H1 (cell line): ENCODE data around the gene GABRP. TPM values are rescaled to one million over a fixed set of nuclear protein-coding genes. Genes with fewer than 3 reads are reported as not detected.
A peak's percentile ranks its signal among the peaks of the same experiment; 100 is the strongest.

Experiments
- BRCA1 ChIP-seq: IDR thresholded peaks from 2 replicates; pipeline ENCODE4 v1.6.1; 2012; ENCODE audit warnings: low read depth, low read length, improper control_type of control experiment
- CBX8 ChIP-seq: fragments of 300-800, 300-1000 bp; sonication (generic); IDR thresholded peaks from 2 replicates; pipeline ENCODE4 v1.7.1; 2016; ENCODE audit warnings: low read depth, low read length, borderline replicate concordance
- PHF8 ChIP-seq: fragments of 200-600 bp; sonication (generic); conservative IDR thresholded peaks from 2 replicates; pipeline ENCODE4 v1.7.1; 2012; ENCODE audit warnings: low read depth, mild to moderate bottlenecking, inconsistent platforms, low read length, moderate library complexity
- POLR2A ChIP-seq, 2 experiments: IDR thresholded peaks; 1 replicate in 1 of 2; 2 replicates in 1 of 2; pipeline ENCODE4 v1.6.1; 2011; ENCODE audit warnings: low read depth in 2 of 2, low read length in 2 of 2, mild to moderate bottlenecking in 2 of 2; ENCODE audit errors: control extremely low read depth in 1 of 2
- POU5F1 ChIP-seq: IDR thresholded peaks from 2 replicates; pipeline ENCODE4 v1.6.1; 2011; ENCODE audit warnings: low read depth, mild to moderate bottlenecking, low read length, moderate library complexity
- SP1 ChIP-seq: IDR thresholded peaks from 2 replicates; pipeline ENCODE4 v1.6.1; 2011; ENCODE audit warnings: low read depth, low read length
- TAF7 ChIP-seq: optimal IDR thresholded peaks from 2 replicates; pipeline ENCODE3; 2011; ENCODE audit warnings: low read depth, mild to moderate bottlenecking, inconsistent platforms, low read length, moderate library complexity, borderline replicate concordance
- TBP ChIP-seq: IDR thresholded peaks from 2 replicates; pipeline ENCODE4 v1.6.1; 2011; ENCODE audit warnings: low read depth, low read length, improper control_type of control experiment
- YY1 ChIP-seq: IDR thresholded peaks from 2 replicates; pipeline ENCODE4 v1.6.1; 2011; ENCODE audit warnings: low read depth, mild to moderate bottlenecking, low read length
- polyA plus RNA-seq, 7 experiments: library from polyadenylated mRNA; depleted of rRNA in 3 of 7; stranded (reverse) in 5 of 7; unstranded in 2 of 7; fragments of >200 nt in 5 of 7; fragments of 200-250 nt in 2 of 7; gene quantifications; 1 replicate in 5 of 7; 2 replicates in 1 of 7; 4 replicates in 1 of 7; pipeline versions ENCODE4 v1.2.1 to v1.2.3, GENCODE V29; 2011 to 2013; ENCODE audit warnings: missing spikeins in 2 of 7, mixed read lengths in 2 of 7
- total RNA-seq: library from RNA; stranded (reverse); fragmentation: NEBNext Ultra II Directional; extraction: Animal tissue kit (Norgen Biotek cat#: 25700); gene quantifications from 2 replicates; pipeline ENCODE4 v1.2.1, GENCODE V29; 2021
- TF ChIP-seq, protein P1 (sequence below): fragments of 300-600 bp; sonication (generic); IDR thresholded peaks from 2 replicates; pipeline ENCODE4 v1.7.1; 2012; ENCODE audit warnings: low read length, moderate library complexity, mild to moderate bottlenecking, inconsistent platforms; ENCODE audit not compliant: insufficient replicate concordance

Gene GABRP
- total and polyA plus RNA-seq, 2 of the 8 experiments (the other 6 are each of a cell fraction or from before 2014, with no cell fraction given): 3.7 to 4.0 TPM

DNA sequence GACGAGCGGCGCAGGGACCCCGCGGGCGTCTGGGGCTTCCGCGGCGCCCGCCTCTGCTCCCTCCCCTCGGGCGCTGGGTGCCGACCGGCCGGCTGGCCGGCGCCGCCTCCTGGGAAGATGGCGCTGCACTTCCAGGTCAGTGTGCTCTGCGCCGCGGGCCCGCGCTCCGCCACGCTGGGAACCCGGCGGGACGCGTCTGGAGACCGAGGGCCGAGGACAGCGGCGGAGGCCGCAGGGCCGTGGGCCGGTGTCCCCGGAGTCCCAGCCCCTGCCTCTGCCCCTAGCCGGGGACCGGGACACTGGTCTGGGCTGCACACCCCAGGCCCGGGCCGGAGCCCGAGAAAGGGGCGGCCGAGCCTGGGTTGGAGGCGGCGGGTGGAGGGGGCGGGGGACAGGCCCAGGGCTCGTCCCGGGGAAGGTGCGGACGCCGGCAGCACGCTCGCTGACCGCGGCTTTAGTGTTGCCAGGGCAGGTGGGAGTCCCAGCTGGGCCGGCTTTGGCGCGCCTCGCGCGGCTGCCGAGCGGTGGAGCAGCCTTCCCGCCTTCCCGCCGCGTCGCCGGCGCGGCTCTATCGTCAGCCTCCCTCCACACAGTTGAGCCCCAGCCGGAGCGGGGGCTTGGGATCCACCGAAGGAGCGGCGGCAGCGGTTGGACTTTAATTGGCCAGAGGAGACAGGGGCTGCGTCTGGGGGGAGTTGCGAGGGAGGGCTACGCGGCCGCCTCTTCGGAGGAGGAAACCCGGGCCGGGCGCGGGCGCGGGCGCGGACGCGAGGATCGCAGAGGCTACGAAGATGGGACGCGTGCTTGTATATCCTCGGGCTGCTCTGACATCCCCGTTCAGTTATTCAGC, 78.6 kb downstream of the GABRP start, which contains the start of gene RANBP17 (continued):
- no peak for TF ChIP-seq POU5F1
- TF ChIP-seq TBP: peak; percentile 62; the same call in 1 of the 2 replicates
- TF ChIP-seq POLR2A (IDR thresholded peaks at IDR 0.05; ENCODE audit: control extremely low read depth in 1 of 2, low read depth in 2 of 2, low read length in 2 of 2): peak in 1 of 2 experiments; percentile 69; a peak in 2 of 3 replicates
- TF ChIP-seq YY1: peak; percentile 89
- TF ChIP-seq CBX8: no peak
- TF ChIP-seq, protein P1, sequence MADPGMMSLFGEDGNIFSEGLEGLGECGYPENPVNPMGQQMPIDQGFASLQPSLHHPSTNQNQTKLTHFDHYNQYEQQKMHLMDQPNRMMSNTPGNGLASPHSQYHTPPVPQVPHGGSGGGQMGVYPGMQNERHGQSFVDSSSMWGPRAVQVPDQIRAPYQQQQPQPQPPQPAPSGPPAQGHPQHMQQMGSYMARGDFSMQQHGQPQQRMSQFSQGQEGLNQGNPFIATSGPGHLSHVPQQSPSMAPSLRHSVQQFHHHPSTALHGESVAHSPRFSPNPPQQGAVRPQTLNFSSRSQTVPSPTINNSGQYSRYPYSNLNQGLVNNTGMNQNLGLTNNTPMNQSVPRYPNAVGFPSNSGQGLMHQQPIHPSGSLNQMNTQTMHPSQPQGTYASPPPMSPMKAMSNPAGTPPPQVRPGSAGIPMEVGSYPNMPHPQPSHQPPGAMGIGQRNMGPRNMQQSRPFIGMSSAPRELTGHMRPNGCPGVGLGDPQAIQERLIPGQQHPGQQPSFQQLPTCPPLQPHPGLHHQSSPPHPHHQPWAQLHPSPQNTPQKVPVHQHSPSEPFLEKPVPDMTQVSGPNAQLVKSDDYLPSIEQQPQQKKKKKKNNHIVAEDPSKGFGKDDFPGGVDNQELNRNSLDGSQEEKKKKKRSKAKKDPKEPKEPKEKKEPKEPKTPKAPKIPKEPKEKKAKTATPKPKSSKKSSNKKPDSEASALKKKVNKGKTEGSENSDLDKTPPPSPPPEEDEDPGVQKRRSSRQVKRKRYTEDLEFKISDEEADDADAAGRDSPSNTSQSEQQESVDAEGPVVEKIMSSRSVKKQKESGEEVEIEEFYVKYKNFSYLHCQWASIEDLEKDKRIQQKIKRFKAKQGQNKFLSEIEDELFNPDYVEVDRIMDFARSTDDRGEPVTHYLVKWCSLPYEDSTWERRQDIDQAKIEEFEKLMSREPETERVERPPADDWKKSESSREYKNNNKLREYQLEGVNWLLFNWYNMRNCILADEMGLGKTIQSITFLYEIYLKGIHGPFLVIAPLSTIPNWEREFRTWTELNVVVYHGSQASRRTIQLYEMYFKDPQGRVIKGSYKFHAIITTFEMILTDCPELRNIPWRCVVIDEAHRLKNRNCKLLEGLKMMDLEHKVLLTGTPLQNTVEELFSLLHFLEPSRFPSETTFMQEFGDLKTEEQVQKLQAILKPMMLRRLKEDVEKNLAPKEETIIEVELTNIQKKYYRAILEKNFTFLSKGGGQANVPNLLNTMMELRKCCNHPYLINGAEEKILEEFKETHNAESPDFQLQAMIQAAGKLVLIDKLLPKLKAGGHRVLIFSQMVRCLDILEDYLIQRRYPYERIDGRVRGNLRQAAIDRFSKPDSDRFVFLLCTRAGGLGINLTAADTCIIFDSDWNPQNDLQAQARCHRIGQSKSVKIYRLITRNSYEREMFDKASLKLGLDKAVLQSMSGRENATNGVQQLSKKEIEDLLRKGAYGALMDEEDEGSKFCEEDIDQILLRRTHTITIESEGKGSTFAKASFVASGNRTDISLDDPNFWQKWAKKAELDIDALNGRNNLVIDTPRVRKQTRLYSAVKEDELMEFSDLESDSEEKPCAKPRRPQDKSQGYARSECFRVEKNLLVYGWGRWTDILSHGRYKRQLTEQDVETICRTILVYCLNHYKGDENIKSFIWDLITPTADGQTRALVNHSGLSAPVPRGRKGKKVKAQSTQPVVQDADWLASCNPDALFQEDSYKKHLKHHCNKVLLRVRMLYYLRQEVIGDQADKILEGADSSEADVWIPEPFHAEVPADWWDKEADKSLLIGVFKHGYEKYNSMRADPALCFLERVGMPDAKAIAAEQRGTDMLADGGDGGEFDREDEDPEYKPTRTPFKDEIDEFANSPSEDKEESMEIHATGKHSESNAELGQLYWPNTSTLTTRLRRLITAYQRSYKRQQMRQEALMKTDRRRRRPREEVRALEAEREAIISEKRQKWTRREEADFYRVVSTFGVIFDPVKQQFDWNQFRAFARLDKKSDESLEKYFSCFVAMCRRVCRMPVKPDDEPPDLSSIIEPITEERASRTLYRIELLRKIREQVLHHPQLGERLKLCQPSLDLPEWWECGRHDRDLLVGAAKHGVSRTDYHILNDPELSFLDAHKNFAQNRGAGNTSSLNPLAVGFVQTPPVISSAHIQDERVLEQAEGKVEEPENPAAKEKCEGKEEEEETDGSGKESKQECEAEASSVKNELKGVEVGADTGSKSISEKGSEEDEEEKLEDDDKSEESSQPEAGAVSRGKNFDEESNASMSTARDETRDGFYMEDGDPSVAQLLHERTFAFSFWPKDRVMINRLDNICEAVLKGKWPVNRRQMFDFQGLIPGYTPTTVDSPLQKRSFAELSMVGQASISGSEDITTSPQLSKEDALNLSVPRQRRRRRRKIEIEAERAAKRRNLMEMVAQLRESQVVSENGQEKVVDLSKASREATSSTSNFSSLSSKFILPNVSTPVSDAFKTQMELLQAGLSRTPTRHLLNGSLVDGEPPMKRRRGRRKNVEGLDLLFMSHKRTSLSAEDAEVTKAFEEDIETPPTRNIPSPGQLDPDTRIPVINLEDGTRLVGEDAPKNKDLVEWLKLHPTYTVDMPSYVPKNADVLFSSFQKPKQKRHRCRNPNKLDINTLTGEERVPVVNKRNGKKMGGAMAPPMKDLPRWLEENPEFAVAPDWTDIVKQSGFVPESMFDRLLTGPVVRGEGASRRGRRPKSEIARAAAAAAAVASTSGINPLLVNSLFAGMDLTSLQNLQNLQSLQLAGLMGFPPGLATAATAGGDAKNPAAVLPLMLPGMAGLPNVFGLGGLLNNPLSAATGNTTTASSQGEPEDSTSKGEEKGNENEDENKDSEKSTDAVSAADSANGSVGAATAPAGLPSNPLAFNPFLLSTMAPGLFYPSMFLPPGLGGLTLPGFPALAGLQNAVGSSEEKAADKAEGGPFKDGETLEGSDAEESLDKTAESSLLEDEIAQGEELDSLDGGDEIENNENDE: no peak
- peak; percentile 83 for TF ChIP-seq TAF7
- TF ChIP-seq BRCA1: no peak
- peak; percentile 15; the same call in 1 of the 2 replicates for TF ChIP-seq SP1
- peak; percentile 65 for TF ChIP-seq PHF8
- TF ChIP-seq, all 59 proteins: peak for 20
